GM15510 (cell line): ENCODE measurements around the gene ENC1.

Experiments
- POLR2A ChIP-seq: IDR thresholded peaks from 3 replicates; pipeline ENCODE4 v1.6.1; 2011; ENCODE audit warnings: borderline replicate concordance; ENCODE audit not compliant: insufficient read length; ENCODE audit errors: extremely low read depth

Gene ENC1

GRCh38 chr5:74579215-74579614, 61.3 kb downstream of the ENC1 start:
- TF ChIP-seq POLR2A: no peak

GRCh38 chr5:74578356-74579044, 62.0 kb downstream of the ENC1 start:
- TF ChIP-seq POLR2A: no peak
